Keratinocyte (primary cell): ENCODE measurements around the gene NEUROG1. TPM values are rescaled to one million over a fixed set of nuclear protein-coding genes. Genes with fewer than 3 reads are reported as not detected.

Experiments used
- DNase-seq: peaks from one replicate; pipeline ENCODE4 v3.0.0-alpha.2; 2011; ENCODE audit warnings: low read depth, missing footprints, low spot score
- FAIRE-seq: peaks from 2 replicates; lab custom pipeline; 2011; peaks lifted over from hg19 to GRCh38; lab: Jason Lieb, UNC
- H2AFZ ChIP-seq: 2 replicates; pipeline ENCODE4 v1.6.0; 2012; ENCODE audit warnings: low read length, control low read depth, inconsistent platforms; ENCODE audit not compliant: control insufficient read depth
- H3K27ac ChIP-seq: 2 replicates; pipeline ENCODE4 v1.5.1; 2011; ENCODE audit warnings: low read length; ENCODE audit not compliant: control insufficient read depth, insufficient read depth
- H3K27me3 ChIP-seq: 3 replicates; pipeline ENCODE4 v1.6.0; 2011; ENCODE audit warnings: low read length; ENCODE audit not compliant: control insufficient read depth, insufficient read depth; ENCODE audit errors: extremely low read depth
- H3K36me3 ChIP-seq, 2 experiments: 2 replicates in 1 of 2; 3 replicates in 1 of 2; pipeline ENCODE4 v1.5.1; 2011; ENCODE audit warnings: low read length in 2 of 2, mild to moderate bottlenecking in 1 of 2; ENCODE audit not compliant: control insufficient read depth in 2 of 2, insufficient read depth in 2 of 2; ENCODE audit errors: extremely low read depth in 1 of 2
- H3K4me1 ChIP-seq: 3 replicates; pipeline ENCODE4 v1.5.1; 2011; ENCODE audit warnings: low read length; ENCODE audit not compliant: control insufficient read depth, insufficient read depth; ENCODE audit errors: extremely low read depth
- H3K4me2 ChIP-seq: 3 replicates; pipeline ENCODE4 v1.6.0; 2011; ENCODE audit warnings: low read depth, low read length; ENCODE audit not compliant: control insufficient read depth, insufficient read depth; ENCODE audit errors: extremely low read depth
- H3K4me3 ChIP-seq, 3 experiments: fragments of 200-600 bp in 1 of 3; sonication (generic) in 1 of 3; 2 replicates in 2 of 3; 3 replicates in 1 of 3; pipeline ENCODE4 v1.5.1; 2011 to 2016; ENCODE audit warnings: low read length in 3 of 3, mild to moderate bottlenecking in 3 of 3, control low read depth in 2 of 3, inconsistent platforms in 1 of 3, low read depth in 1 of 3, mixed read lengths in 1 of 3, mixed run types in 1 of 3, moderate library complexity in 1 of 3; ENCODE audit not compliant: control insufficient read depth in 2 of 3, insufficient read depth in 2 of 3; ENCODE audit errors: extremely low read depth in 1 of 3
- H3K79me2 ChIP-seq: 2 replicates; pipeline ENCODE4 v1.6.0; 2012; ENCODE audit warnings: low read length; ENCODE audit not compliant: control insufficient read depth, insufficient read depth
- H3K9ac ChIP-seq: 3 replicates; pipeline ENCODE4 v1.6.0; 2011; ENCODE audit warnings: low read length; ENCODE audit not compliant: control insufficient read depth, insufficient read depth; ENCODE audit errors: extremely low read depth
- H3K9me1 ChIP-seq: 3 replicates; pipeline ENCODE4 v1.6.0; 2011; ENCODE audit warnings: low read length; ENCODE audit not compliant: control insufficient read depth, insufficient read depth; ENCODE audit errors: extremely low read depth
- H3K9me3 ChIP-seq: 2 replicates; pipeline ENCODE4 v1.5.1; 2012; ENCODE audit warnings: low read depth, low read length; ENCODE audit not compliant: control insufficient read depth
- H4K20me1 ChIP-seq: 3 replicates; pipeline ENCODE4 v1.6.0; 2011; ENCODE audit warnings: low read length; ENCODE audit not compliant: control insufficient read depth, insufficient read depth; ENCODE audit errors: extremely low read depth
- CTCF ChIP-seq, 3 experiments: IDR thresholded peaks in 1 of 3; conservative IDR thresholded peaks in 1 of 3; optimal IDR thresholded peaks in 1 of 3; 2 replicates in 2 of 3; 3 replicates in 1 of 3; pipeline versions ENCODE3 to v1.5.1; 2011; ENCODE audit warnings: low read length in 3 of 3, mild to moderate bottlenecking in 3 of 3, moderate library complexity in 2 of 3, control low read depth in 1 of 3, inconsistent platforms in 1 of 3; ENCODE audit not compliant: insufficient read depth in 2 of 3; ENCODE audit errors: extremely low read depth in 1 of 3
- EZH2 ChIP-seq: IDR thresholded peaks from one replicate; pipeline ENCODE4 v1.6.1; 2012; ENCODE audit warnings: inconsistent platforms, mild to moderate bottlenecking, low read length, moderate library complexity
- dilution Hi-C: fragments of 300-500 bp; cut with MboI; formaldehyde crosslinking; loops from one replicate; pipeline ENCODE4 v1.7.0; 2020; ENCODE audit warnings: low sequenced_read_pairs; ENCODE audit not compliant: extremely low pct_ligation_motif_present
- polyA plus RNA-seq, 5 experiments: library from polyadenylated mRNA; depleted of rRNA in 3 of 5; stranded (reverse) in 3 of 5; stranded (forward) in 1 of 5; unstranded in 1 of 5; fragments of >200 nt; gene quantifications; 1 replicate in 1 of 5; 2 replicates in 3 of 5; 3 replicates in 1 of 5; pipeline versions ENCODE4 v1.2.1 to v1.2.3, GENCODE V29; 2011 to 2012; ENCODE audit warnings: missing spikeins in 2 of 5, low read depth in 1 of 5, low replicate concordance in 1 of 5

Gene NEUROG1
- polyA plus RNA-seq, 1 donor (not counting 4 experiments of a cell fraction or from before 2014, with no cell fraction given), result not detected

GRCh38 chr5:135486131-135487036 is 49.4 kb downstream of the NEUROG1 start:
- H3K4me2 ChIP-seq, result no peak overlapping the region
- H3K9me1 ChIP-seq, result no peaks in the 10 kb centered on the region
- H4K20me1 ChIP-seq, result no peaks in the 10 kb centered on the region
- dilution Hi-C loops, result no loop called here
- no peak overlapping the region for H3K9ac ChIP-seq
- H3K4me1 ChIP-seq, result peaks cover 9% of the 10 kb centered on the region
- H2AFZ ChIP-seq, result no peak overlapping the region
- DNase-seq, result no peak
- H3K9me3 ChIP-seq, result no peaks in the 10 kb centered on the region
- no peaks in the 10 kb centered on the region for H3K79me2 ChIP-seq
- H3K27ac ChIP-seq, result no peak overlapping the region
- H3K27me3 ChIP-seq, result no peaks in the 10 kb centered on the region
- no peak overlapping the region for H3K4me3 ChIP-seq
- no peaks in the 10 kb centered on the region for H3K36me3 ChIP-seq
- FAIRE-seq, result no peak
- TF ChIP-seq CTCF (optimal IDR thresholded peaks at IDR 0.05 in 1 of 3, IDR thresholded peaks at IDR 0.05 in 1 of 3, conservative IDR thresholded peaks at IDR 0.05 in 1 of 3; ENCODE audit: extremely low read depth in 1 of 3, insufficient read depth in 2 of 3, low read length in 3 of 3), result no peak
- no peak for TF ChIP-seq EZH2

GRCh38 chr5:135484674-135485086 is 51.1 kb downstream of the NEUROG1 start:
- Histone ChIP-seq H3K4me1 (peaks cover 6% of the 10 kb centered on the region), H3K27me3 (no peaks in the 10 kb centered on the region), H3K36me3 (no peaks in the 10 kb centered on the region), H3K4me3 (no peak overlapping the region), H3K9me1 (no peaks in the 10 kb centered on the region), H3K4me2 (no peak overlapping the region), H3K9me3 (no peaks in the 10 kb centered on the region), H3K79me2 (no peaks in the 10 kb centered on the region), H2AFZ (no peak overlapping the region), H3K9ac (no peak overlapping the region), H4K20me1 (no peaks in the 10 kb centered on the region), H3K27ac (no peak overlapping the region)
- DNase-seq, result no peak
- no peak for FAIRE-seq
- dilution Hi-C loops, result no loop called here
- TF ChIP-seq CTCF (optimal IDR thresholded peaks at IDR 0.05 in 1 of 3, IDR thresholded peaks at IDR 0.05 in 1 of 3, conservative IDR thresholded peaks at IDR 0.05 in 1 of 3; ENCODE audit: extremely low read depth in 1 of 3, insufficient read depth in 2 of 3, low read length in 3 of 3), result no peak
- TF ChIP-seq EZH2, result no peak

Other genes starting within 250 kb of the NEUROG1 start
- 135 to 274 TPM (median 208 TPM) in 3 replicates for gene MACROH2A1, start 136.7 kb downstream of the NEUROG1 start, polyA plus RNA-seq
- not detected in 3 replicates for gene DCANP1, start 88.6 kb downstream of the NEUROG1 start, polyA plus RNA-seq
- not detected in 3 replicates for gene TIFAB, start 83.6 kb downstream of the NEUROG1 start, polyA plus RNA-seq
- gene CXCL14, start 43.0 kb upstream of the NEUROG1 start, polyA plus RNA-seq, result 14.0 to 613 TPM (median 124 TPM) in 3 replicates